ENCODE data around the gene MRPS25.

MRPS25 gene

DNA sequence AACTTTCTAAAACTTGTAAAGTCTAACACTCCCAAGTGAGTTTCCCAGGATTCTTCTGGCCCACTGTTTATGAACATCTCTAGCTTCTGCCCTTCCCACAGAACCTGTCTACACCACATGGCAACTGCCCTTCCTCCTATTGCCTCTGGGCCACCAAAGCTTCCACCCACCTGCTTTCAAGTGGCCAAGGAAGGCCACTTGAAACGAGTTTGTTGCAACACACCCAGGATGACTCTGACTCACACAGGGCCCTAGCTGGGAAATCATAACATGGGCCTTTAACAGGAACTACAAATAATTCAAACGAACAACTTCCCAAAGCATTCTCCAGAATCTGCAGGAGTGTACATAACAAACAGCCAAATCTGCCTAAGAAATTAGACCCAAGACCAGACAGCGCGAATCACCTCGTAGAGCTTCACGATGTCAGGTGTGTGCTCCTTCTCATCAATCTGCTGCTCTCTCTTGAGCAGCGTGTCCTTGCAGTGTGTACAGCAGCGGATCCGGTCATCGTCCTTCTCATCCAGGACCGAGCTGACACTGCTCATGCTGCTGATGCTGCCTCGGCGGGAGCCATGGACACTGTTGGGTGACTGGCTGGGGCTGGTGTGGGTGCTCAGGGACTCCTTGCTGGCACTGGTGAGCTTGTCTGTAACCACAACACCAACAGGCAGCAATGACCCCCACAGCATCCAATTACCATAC is 17.0 kb upstream of the MRPS25 start:
- DNase-seq, result no peak

GRCh38 chr3:15079091-15079490 is 14.0 kb upstream of the MRPS25 start:
- DNase-seq, result no peak

DNA sequence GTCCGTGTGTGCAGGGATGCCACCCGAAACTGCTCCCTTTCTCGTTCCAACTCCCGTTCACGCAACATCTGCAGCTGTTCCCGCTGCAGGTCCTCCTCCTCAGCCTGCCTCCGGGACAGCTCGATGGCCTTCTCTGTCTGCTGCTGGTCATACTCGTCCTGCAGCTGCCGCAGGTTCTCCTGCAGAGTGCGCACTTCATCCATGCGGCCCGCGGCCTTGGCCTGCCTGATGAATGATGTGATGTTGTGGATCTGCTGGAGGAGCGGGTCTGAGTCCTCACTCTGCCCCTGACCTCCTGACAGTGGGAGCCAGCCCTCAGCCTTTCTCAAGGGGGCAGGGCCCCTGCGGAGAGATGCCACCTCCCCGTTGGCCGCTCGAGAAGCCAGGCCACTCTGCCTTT is 9.4 kb upstream of the MRPS25 start:
- DNase-seq, result no peak

DNA sequence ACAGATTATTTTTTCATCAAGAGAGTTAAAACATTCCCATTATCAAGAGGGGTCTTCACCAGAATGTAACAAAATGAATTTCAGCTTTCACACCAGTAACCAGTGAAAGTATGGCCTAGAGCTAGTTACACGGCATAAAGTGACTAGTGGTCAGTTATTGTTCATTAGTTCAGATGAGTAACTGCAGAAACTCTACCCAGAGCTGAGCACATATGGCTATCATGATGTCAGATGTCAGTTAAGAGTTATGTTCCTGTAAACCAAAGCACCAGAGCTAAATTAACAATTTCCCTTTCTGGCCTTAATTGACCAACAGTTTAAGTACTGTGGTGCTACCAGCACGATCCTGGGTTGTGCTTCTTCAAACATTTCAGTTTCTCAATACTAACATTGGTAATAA is 6.6 kb upstream of the MRPS25 start:
- no peak for DNase-seq

GRCh38 chr3:15069441-15069840 is 4.3 kb upstream of the MRPS25 start:
- no peak for DNase-seq

- DNase-seq, result no peak
These were observed 1.4 kb upstream of the MRPS25 start for GRCh38 chr3:15066467-15066866.

GRCh38 chr3:15065550-15066007 is 464 bp upstream of the MRPS25 start:
- no peak for DNase-seq

DNA sequence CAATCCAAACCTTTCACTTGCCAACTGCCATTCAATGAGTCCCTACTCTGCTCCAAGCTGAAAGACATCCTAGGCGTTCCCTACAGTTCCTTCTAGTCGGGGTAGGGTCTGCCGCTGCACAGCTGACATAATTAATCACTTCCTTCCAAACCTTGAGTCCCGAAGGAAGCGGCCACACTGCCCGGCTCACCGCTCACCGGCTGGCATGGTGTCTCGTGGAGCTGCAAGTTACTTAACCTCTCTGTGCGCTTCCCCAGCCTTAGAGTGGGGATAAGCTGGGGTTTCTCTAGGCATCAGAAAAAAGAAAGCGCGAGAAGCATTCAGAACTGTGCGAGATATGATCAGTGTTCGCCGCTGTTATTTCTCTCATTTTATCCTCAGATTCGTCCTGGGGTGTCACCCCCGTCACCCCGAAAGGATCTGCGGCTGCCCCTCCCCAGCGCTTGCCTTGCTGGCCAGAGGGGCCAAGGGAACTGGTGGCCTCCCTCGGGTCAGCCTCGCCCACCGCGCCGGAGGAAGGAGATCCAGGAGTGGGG is 748 bp downstream of the MRPS25 start:
- DNase-seq, result peak; percentile 30

DNA sequence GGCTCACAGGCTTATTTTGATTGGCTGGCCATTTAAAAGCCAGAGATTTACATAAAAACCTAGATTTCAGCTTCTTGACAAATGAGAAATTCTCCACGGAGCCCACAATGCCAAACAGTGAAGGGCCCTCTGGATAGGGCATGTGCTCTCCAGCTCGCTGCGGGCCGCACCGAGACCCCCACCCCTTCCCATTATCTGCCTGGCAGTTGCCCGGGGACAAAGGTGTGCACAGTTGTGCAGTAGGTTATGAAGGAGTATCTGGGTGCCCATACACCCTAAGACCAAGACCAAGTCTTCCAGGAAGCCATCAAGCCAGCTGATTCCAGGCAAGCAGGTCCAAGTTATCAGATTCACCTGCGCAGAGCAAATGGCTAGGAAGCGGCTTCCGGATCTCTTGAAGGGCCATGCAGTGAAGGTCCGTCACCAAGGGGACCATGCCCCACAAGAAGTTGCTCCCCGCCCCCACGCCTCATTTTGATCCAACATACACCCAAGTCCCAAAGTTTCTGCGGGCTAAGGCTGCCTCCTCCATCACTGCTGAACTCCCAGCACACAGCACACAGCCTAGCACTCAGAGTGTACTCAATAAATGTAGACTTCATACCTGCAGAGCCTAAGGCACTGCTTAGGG is 1.3 kb downstream of the MRPS25 start:
- no peak for DNase-seq

DNA sequence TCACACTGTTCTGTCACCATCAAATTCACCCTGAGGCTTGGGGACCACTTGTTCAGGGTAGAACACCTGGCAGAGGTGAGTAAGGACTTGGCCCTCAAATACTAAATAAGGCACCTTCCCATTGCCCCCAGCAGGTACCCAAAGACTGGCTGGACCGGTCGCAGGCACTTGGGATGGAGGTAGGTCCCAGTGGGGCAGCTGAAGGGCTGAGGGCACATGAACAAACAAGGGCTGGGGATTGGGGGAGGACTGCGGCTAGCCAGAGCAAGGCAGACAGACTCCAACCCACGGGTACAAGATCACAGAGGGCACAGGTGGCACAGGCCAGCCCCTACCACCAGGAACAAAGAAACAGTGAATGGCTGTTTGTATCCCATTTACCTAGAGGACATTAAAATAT is 1.9 kb downstream of the MRPS25 start:
- DNase-seq, result no peak

DNA sequence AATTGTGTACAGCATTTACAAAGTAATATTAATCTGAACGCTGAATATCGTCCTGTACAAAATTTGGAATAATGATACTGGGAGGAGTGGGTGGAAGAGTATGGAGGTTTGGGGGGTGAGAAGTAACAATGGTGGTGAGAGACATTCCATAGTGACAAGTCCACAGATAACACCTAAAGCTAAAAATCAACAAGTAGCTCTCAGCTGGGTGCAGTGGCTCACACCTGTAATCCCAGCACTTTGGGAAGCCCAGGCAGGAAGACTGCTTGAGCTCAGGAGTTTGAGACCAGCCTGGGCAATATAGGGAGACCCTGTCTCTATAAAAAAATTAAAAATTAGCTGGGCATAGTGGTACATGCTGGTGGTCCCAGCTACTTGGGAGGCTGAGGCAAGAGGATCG is 5.1 kb downstream of the MRPS25 start:
- DNase-seq, result no peak

- DNase-seq, result no peak
These were observed 8.3 kb downstream of the MRPS25 start for GRCh38 chr3:15056676-15057404.

GRCh38 chr3:15055019-15055557 is 10.0 kb downstream of the MRPS25 start:
- DNase-seq, result peak; percentile 79

DNA sequence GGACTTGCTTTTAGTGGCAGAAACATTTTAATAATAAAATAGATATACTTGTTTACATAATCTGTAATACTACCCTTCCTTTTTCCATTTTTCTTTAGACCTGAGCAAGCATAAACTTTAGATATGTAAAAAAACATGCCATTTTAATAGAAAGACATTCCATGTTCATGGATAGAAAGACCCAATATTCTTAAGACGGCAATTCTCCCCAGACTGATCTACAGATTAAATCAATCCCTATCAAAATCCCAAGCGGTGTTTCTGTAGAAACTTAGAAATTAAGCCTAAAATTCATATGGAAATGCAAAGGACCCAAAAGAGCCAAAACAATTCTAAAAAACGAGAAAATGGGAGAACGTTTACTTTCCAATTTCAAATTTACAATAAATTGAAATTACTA is 11.6 kb downstream of the MRPS25 start:
- DNase-seq, result no peak

- DNase-seq, result no peak
These were observed 12.5 kb downstream of the MRPS25 start for GRCh38 chr3:15052335-15053242.

- peak; percentile 41 for DNase-seq
These were observed 13.6 kb downstream of the MRPS25 start for GRCh38 chr3:15051531-15051930.

DNA sequence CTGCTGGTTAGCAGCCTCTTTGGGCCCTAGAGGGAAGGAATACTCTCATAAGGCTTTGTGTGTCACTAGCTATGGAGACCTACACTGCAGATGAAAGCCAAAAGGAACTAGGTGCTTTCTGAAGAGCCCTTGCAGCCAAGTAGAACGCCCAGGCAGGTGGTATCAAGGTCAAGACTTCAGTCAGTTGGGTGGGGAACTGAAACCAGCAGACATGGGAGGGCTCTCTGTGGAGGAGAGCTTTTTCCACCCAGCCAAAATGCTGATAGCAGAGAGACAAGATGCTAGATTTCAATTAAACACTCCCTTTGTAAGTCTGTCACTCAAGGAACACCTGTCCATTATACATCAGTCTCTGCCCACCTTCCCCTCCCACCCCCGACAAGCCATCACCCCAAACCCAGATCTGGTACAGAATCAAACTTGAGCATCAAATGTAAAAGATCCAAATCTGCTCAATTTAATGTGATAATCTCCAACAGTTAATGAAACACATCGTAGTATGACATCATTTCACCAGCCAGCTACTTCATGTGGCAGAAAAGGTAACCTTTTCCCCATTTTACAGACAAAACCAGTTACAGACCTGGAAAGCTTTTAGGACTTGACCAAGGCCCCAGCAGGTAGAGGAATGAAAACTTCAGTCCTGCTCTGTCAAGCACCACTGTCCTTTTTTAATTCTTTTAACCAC is 14.6 kb downstream of the MRPS25 start:
- DNase-seq, result no peak

GRCh38 chr3:15049584-15049983 is 15.5 kb downstream of the MRPS25 start:
- DNase-seq, result no peak

DNA sequence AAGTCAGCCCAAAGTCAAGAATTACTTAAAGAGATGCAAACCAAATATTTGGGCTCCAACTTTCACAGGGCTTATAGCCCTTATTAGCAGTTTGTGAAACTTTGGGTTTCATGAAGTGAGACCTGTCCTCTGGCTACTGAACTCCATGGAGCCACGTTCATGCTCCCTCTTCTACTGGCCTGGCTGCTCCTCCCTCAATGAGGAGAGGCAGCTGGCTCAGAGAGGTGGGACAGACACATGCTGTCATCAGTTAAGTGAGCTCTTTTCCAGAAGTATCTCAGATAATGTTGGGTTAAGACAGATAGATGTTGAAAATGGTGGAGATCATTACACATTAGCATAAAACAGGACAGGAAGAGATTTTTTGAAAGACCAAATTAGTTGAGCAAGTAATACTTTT is 19.4 kb downstream of the MRPS25 start:
- no peak for DNase-seq

- no peak for DNase-seq
These were observed 20.8 kb downstream of the MRPS25 start for GRCh38 chr3:15044326-15044725.

- DNase-seq, result no peak
These were observed 21.5 kb downstream of the MRPS25 start for GRCh38 chr3:15043408-15044171.

All from activated naive CD4-positive, alpha-beta T cell treated with Interleukin-2 at 50 U/mL for 16 hours (primary cell).